ENCODE data around the gene TNS3. TPM values are rescaled to one million over a fixed set of nuclear protein-coding genes. Genes with fewer than 3 reads are reported as not detected.
A peak's percentile ranks its signal among the peaks of the same experiment; 100 is the strongest.

TNS3 gene
- polyA plus RNA-seq, 1 of the 3 experiments (the other 2 are of a cell fraction): 72.3 TPM

DNA sequence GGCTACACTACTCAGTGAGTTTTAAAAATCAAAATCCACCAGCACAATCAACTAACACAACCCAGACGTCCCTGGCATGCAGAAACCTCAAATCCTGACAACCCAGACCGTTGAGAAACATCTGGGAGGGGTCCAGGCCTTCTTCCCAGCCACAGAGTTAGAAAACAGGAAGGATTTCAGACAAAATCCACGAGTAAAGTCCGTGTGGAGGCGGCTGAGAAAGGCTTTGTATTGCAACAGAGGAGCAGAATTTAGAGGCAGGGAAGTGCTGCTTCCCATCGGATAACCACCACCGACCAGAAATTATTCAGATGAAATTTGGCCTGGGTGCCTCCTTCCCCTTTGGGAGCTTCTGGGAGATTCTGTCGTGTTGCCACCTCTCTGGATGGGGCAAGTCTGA lies 61.5 kb downstream of the TNS3 start:
- H3K9me3 ChIP-seq: no peaks in the 10 kb centered on the region
- ChIA-PET POLR2A (no interaction called here), CTCF (no interaction called here)
- H3K79me2 ChIP-seq (ENCODE audit: insufficient read depth): peaks cover 27% of the 10 kb centered on the region
- WGBS (ENCODE audit: low lambda C conversion rate): 51% methylated on average over 8 of the region's 8 CpGs
- no peak overlapping the region for H3K4me3 ChIP-seq (ENCODE audit: low read depth in 2 of 2, low read length in 1 of 2)
- no peak for TF ChIP-seq SMC3 (IDR thresholded peaks at IDR 0.05; ENCODE audit: low read depth, low read length)
- H3K9me2 ChIP-seq: no peaks in the 10 kb centered on the region
- no peak overlapping the region for H3K9ac ChIP-seq
- H3K4me2 ChIP-seq: no peak overlapping the region
- H3F3A ChIP-seq (replicated peaks; ENCODE audit: insufficient read depth): no peaks in the 10 kb centered on the region
- peaks cover 3% of the 10 kb centered on the region; the same call in 1 of the 2 replicates for H4K20me1 ChIP-seq (ENCODE audit: insufficient read depth)
- no peaks in the 10 kb centered on the region for H3K27me3 ChIP-seq (ENCODE audit: insufficient read depth)
- DNase-seq: no peak
- H3K36me3 ChIP-seq (replicated peaks in 1 of 2; ENCODE audit: control insufficient read depth in 1 of 2, insufficient read depth in 2 of 2, low read length in 1 of 2): peaks cover 13 to 30% of the 10 kb centered on the region in 2 experiments
- no peak overlapping the region for H2AFZ ChIP-seq (ENCODE audit: low read depth)
- peak overlapping the region in 1 of 2 experiments; percentile 23; a peak in 3 of 4 replicates for H3K27ac ChIP-seq (ENCODE audit: low read depth in 2 of 2, low read length in 1 of 2)
- H3K4me1 ChIP-seq (ENCODE audit: control insufficient read depth in 1 of 2, insufficient read depth in 2 of 2, low read depth in 1 of 2, low read length in 1 of 2): no peaks in the 10 kb centered on the region; a peak in 1 of 4 replicates

DNA sequence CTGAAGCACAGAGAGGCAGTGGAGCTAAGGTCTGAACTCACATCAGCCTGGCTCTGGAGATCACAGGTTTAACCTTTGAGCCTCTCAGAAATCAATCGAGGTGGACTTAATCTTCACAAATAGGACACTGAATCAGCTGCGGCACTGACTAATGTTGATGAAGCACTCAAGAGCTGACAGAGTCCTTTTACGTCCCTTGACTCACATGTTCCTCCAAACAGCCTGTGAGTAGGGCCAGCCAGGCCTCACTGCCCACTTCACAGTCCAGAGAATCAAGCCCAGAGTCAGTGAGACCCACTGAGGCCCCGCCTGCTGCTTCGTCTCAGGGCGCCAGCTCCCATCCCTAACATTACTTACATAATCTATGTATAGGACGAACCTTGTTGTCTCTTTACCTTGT lies 63.1 kb downstream of the TNS3 start:
- no peak overlapping the region for H3K9ac ChIP-seq
- H3K4me3 ChIP-seq (ENCODE audit: low read depth in 2 of 2, low read length in 1 of 2): no peak overlapping the region

DNA sequence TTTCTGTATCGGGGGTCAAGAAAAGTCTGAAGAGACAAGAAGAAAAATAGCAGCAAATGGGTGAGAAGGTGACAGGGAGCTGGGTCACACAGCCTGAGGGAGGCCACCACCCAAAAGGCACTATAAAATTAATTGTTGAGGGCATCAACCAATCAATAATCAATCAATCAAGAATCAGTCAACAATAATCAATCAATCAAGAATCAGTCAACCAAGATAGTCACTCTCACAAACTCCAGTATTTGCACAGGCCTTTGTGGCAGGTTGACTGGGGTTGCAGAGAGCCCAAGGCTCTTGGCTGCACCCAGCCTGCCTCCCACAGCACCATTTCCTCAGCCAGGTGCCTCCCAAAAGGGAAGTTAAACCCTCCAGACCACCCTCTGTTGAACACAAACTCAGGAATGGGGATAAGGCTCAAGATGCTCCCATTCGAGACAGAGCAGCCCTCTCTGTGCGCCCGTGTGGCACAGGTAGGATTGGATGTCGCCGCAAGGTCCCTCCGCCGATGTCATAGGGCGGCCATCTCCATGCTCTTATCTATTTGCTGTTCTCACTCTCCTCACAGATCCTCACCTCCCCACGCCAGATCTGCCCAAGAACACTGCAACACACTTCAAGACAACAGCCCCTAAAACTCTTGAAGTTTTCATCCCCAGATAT lies 64.0 kb downstream of the TNS3 start:
- Histone ChIP-seq H3F3A (replicated peaks; ENCODE audit: insufficient read depth) (peaks cover 16% of the 10 kb centered on the region), H3K9me2 (no peaks in the 10 kb centered on the region), H3K79me2 (ENCODE audit: insufficient read depth) (peaks cover 35% of the 10 kb centered on the region), H3K4me3 (ENCODE audit: low read depth in 2 of 2, low read length in 1 of 2) (no peak overlapping the region), H4K20me1 (ENCODE audit: insufficient read depth) (peaks cover 17% of the 10 kb centered on the region; the same call in 1 of the 2 replicates), H2AFZ (ENCODE audit: low read depth) (no peak overlapping the region), H3K4me1 (ENCODE audit: control insufficient read depth in 1 of 2, insufficient read depth in 2 of 2, low read depth in 1 of 2, low read length in 1 of 2) (peaks cover 6% of the 10 kb centered on the region in 2 experiments; a peak in 2 of 4 replicates), H3K9me3 (no peaks in the 10 kb centered on the region), H3K4me2 (no peak overlapping the region), H3K27me3 (ENCODE audit: insufficient read depth) (no peaks in the 10 kb centered on the region), H3K9ac (no peak overlapping the region), H3K27ac (ENCODE audit: low read depth in 2 of 2, low read length in 1 of 2) (no peak overlapping the region), H3K36me3 (replicated peaks in 1 of 2; ENCODE audit: control insufficient read depth in 1 of 2, insufficient read depth in 2 of 2, low read length in 1 of 2) (peaks cover 4 to 11% of the 10 kb centered on the region in 2 experiments)
- ChIA-PET CTCF (interaction anchor here (0.9 to 1.7 kb wide), 2 partner anchors 15 to 251 kb away, joined by 3 to 4 read pairs; no protein-coding TSS in a partner anchor), POLR2A (no interaction called here)
- TF ChIP-seq, protein P1, sequence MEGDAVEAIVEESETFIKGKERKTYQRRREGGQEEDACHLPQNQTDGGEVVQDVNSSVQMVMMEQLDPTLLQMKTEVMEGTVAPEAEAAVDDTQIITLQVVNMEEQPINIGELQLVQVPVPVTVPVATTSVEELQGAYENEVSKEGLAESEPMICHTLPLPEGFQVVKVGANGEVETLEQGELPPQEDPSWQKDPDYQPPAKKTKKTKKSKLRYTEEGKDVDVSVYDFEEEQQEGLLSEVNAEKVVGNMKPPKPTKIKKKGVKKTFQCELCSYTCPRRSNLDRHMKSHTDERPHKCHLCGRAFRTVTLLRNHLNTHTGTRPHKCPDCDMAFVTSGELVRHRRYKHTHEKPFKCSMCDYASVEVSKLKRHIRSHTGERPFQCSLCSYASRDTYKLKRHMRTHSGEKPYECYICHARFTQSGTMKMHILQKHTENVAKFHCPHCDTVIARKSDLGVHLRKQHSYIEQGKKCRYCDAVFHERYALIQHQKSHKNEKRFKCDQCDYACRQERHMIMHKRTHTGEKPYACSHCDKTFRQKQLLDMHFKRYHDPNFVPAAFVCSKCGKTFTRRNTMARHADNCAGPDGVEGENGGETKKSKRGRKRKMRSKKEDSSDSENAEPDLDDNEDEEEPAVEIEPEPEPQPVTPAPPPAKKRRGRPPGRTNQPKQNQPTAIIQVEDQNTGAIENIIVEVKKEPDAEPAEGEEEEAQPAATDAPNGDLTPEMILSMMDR (IDR thresholded peaks at IDR 0.05): no peak
- no peak for TF ChIP-seq GATA2 (CRISPR knock-in tag; IDR thresholded peaks at IDR 0.05)
- TF ChIP-seq POLR2AphosphoS5 (IDR thresholded peaks at IDR 0.05; ENCODE audit: low read depth, low read length): no peak
- no peak for TF ChIP-seq TEAD4 (IDR thresholded peaks at IDR 0.05; ENCODE audit: borderline replicate concordance, insufficient read depth)
- TF ChIP-seq NFIC (IDR thresholded peaks at IDR 0.05; ENCODE audit: borderline replicate concordance): no peak
- TF ChIP-seq, protein P2, sequence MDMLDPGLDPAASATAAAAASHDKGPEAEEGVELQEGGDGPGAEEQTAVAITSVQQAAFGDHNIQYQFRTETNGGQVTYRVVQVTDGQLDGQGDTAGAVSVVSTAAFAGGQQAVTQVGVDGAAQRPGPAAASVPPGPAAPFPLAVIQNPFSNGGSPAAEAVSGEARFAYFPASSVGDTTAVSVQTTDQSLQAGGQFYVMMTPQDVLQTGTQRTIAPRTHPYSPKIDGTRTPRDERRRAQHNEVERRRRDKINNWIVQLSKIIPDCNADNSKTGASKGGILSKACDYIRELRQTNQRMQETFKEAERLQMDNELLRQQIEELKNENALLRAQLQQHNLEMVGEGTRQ (IDR thresholded peaks at IDR 0.05; ENCODE audit: borderline replicate concordance, low read depth, low read length): no peak
- DNase-seq: no peak
- 99% methylated on average over 10 of the region's 10 CpGs for WGBS (ENCODE audit: low lambda C conversion rate)

More for the DNA sequence above, 63.1 kb downstream of the TNS3 start:
- Histone ChIP-seq H3K9me2 (no peaks in the 10 kb centered on the region), H3K27me3 (ENCODE audit: insufficient read depth) (no peaks in the 10 kb centered on the region), H3K36me3 (replicated peaks in 1 of 2; ENCODE audit: control insufficient read depth in 1 of 2, insufficient read depth in 2 of 2, low read length in 1 of 2) (peaks cover 8 to 19% of the 10 kb centered on the region in 2 experiments), H4K20me1 (ENCODE audit: insufficient read depth) (peaks cover 11% of the 10 kb centered on the region; the same call in 1 of the 2 replicates), H3K4me2 (no peak overlapping the region), H2AFZ (ENCODE audit: low read depth) (no peak overlapping the region), H3K9me3 (no peaks in the 10 kb centered on the region), H3F3A (replicated peaks; ENCODE audit: insufficient read depth) (peaks cover 10% of the 10 kb centered on the region), H3K27ac (ENCODE audit: low read depth in 2 of 2, low read length in 1 of 2) (no peak overlapping the region), H3K79me2 (ENCODE audit: insufficient read depth) (peaks cover 35% of the 10 kb centered on the region), H3K4me1 (ENCODE audit: control insufficient read depth in 1 of 2, insufficient read depth in 2 of 2, low read depth in 1 of 2, low read length in 1 of 2) (peaks cover 3 to 6% of the 10 kb centered on the region in 2 experiments; a peak in 1 of 4 replicates)
- CTCF ChIA-PET: no interaction called here
- POLR2A ChIA-PET: no interaction called here
- TF ChIP-seq, protein P3, sequence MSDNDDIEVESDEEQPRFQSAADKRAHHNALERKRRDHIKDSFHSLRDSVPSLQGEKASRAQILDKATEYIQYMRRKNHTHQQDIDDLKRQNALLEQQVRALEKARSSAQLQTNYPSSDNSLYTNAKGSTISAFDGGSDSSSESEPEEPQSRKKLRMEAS (IDR thresholded peaks at IDR 0.05; ENCODE audit: low read depth): no peak
- TF ChIP-seq RXRA (IDR thresholded peaks at IDR 0.05; ENCODE audit: borderline replicate concordance, low read depth): no peak
- no peak for TF ChIP-seq TCF12 (IDR thresholded peaks at IDR 0.05)
- TF ChIP-seq YY1 (IDR thresholded peaks at IDR 0.05; ENCODE audit: low read depth): no peak
- TF ChIP-seq CHD2 (IDR thresholded peaks at IDR 0.05; ENCODE audit: low read length, partially characterized antibody): no peak
- WGBS (ENCODE audit: low lambda C conversion rate): 81% methylated on average over 7 of the region's 7 CpGs
- no peak for DNase-seq

Measured in SK-N-SH (cell line).